GM23338 (cell line): ENCODE data around the gene MAPK14. TPM values are rescaled to one million over a fixed set of nuclear protein-coding genes. Genes with fewer than 3 reads are reported as not detected.

Experiments
- ATAC-seq: fragments of 200-7000 bp; cut with Tn5 transposase; 3 replicates; pipeline ENCODE4 v1.9.1; 2020
- DNase-seq: peaks from one replicate; pipeline ENCODE4 v3.0.0-alpha.2; 2015; ENCODE audit warnings: low spot score
- H2AFZ ChIP-seq: fragments of 200-600 bp; sonication (generic); 2 replicates; pipeline ENCODE4 v1.8.0; 2016; ENCODE audit warnings: antibody characterized with exemption, mild to moderate bottlenecking, moderate library complexity
- H3F3A ChIP-seq: fragments of 200-600 bp; sonication (generic); replicated peaks from 2 replicates; pipeline ENCODE4 v1.8.0; 2017; ENCODE audit warnings: antibody characterized with exemption, mixed run types, low read depth
- H3K27ac ChIP-seq: fragments of 200-600 bp; sonication (generic); 2 replicates; pipeline ENCODE4 v1.6.1; 2016; ENCODE audit warnings: low read depth
- H3K27me3 ChIP-seq: fragments of 200-600 bp; sonication (generic); 2 replicates; pipeline ENCODE4 v1.8.0; 2016; ENCODE audit warnings: mild to moderate bottlenecking, mixed run types, moderate library complexity; ENCODE audit not compliant: insufficient read depth
- H3K36me3 ChIP-seq: fragments of 200-600 bp; sonication (generic); 2 replicates; pipeline ENCODE4 v1.8.0; 2016; ENCODE audit warnings: mild to moderate bottlenecking; ENCODE audit not compliant: insufficient read depth
- H3K4me1 ChIP-seq: fragments of 200-600 bp; sonication (generic); 2 replicates; pipeline ENCODE4 v1.8.0; 2016; ENCODE audit warnings: mild to moderate bottlenecking, moderate library complexity; ENCODE audit not compliant: insufficient read depth
- H3K4me2 ChIP-seq: fragments of 200-600 bp; sonication (generic); 2 replicates; pipeline ENCODE4 v1.7.1; 2017; ENCODE audit warnings: mixed run types
- H3K4me3 ChIP-seq: fragments of 200-600 bp; sonication (generic); 2 replicates; pipeline ENCODE4 v1.6.1; 2016; ENCODE audit warnings: mixed run types
- H3K79me2 ChIP-seq: fragments of 200-600 bp; sonication (generic); replicated peaks from 2 replicates; pipeline ENCODE4 v1.8.0; 2017; ENCODE audit warnings: mild to moderate bottlenecking; ENCODE audit not compliant: insufficient read depth
- H3K9me2 ChIP-seq: fragments of 200-600 bp; sonication (generic); 2 replicates; pipeline ENCODE4 v1.8.0; 2017; ENCODE audit not compliant: insufficient read depth
- H4K20me1 ChIP-seq: fragments of 200-600 bp; sonication (generic); replicated peaks from 2 replicates; pipeline ENCODE4 v1.8.0; 2017; ENCODE audit warnings: mild to moderate bottlenecking; ENCODE audit not compliant: insufficient read depth
- H3K27ac Mint-ChIP-seq: 2 replicates; pipeline ENCODE4 v1.8.0; 2020; ENCODE audit warnings: inconsistent platforms, mild to moderate bottlenecking, moderate library complexity, mixed read lengths
- H3K27me3 Mint-ChIP-seq: 3 replicates; pipeline ENCODE4 v1.8.0; 2022; ENCODE audit warnings: low read depth, mild to moderate bottlenecking, moderate library complexity, mixed read lengths, inconsistent platforms; ENCODE audit not compliant: insufficient read depth, poor library complexity
- H3K36me3 Mint-ChIP-seq: 3 replicates; pipeline ENCODE4 v1.8.0; 2021; ENCODE audit warnings: low read depth, mild to moderate bottlenecking, inconsistent platforms, moderate library complexity, mixed read lengths
- H3K4me1 Mint-ChIP-seq: 3 replicates; pipeline ENCODE4 v1.8.0; 2020; ENCODE audit warnings: mild to moderate bottlenecking, inconsistent platforms, mixed read lengths
- H3K4me3 Mint-ChIP-seq: 3 replicates; pipeline ENCODE4 v1.8.0; 2021; ENCODE audit warnings: moderate library complexity, mild to moderate bottlenecking, inconsistent platforms, mixed read lengths
- H3K9me3 Mint-ChIP-seq: 3 replicates; pipeline ENCODE4 v1.8.0; 2020; ENCODE audit warnings: moderate library complexity, mild to moderate bottlenecking, inconsistent platforms, mixed read lengths
- CREB1 ChIP-seq: fragments of 250-450 bp; sonication (Bioruptor Pico); IDR thresholded peaks from 2 replicates; pipeline ENCODE4 v1.5.0; 2020; ENCODE audit warnings: low read depth, mild to moderate bottlenecking, moderate library complexity
- EZH2 ChIP-seq: fragments of 200-600 bp; sonication (generic); IDR thresholded peaks from one replicate; pipeline ENCODE4 v1.8.0; 2017; ENCODE audit warnings: antibody characterized with exemption, mild to moderate bottlenecking, low read depth; ENCODE audit not compliant: unreplicated experiment
- JUNB ChIP-seq: IDR thresholded peaks from one replicate; pipeline ENCODE4 v1.6.1; 2016; ENCODE audit warnings: antibody characterized with exemption; ENCODE audit not compliant: unreplicated experiment
- POLR2AphosphoS5 ChIP-seq: IDR thresholded peaks from 2 replicates; pipeline ENCODE4 v1.6.1; 2016; ENCODE audit warnings: antibody characterized with exemption, low read depth
- STAT1 ChIP-seq: IDR thresholded peaks from one replicate; pipeline ENCODE4 v1.6.1; 2016; ENCODE audit warnings: antibody characterized with exemption; ENCODE audit not compliant: unreplicated experiment
- ZNF114 ChIP-seq: fragments of 250-450 bp; sonication (Bioruptor Pico); IDR thresholded peaks from 2 replicates; pipeline ENCODE4 v1.5.0; 2020; ENCODE audit warnings: mild to moderate bottlenecking, moderate library complexity
- ZNF331 ChIP-seq: fragments of 250-450 bp; sonication (Bioruptor Pico); IDR thresholded peaks from 2 replicates; pipeline ENCODE4 v1.5.0; 2020; ENCODE audit warnings: low read depth, mild to moderate bottlenecking, moderate library complexity
- polyA plus RNA-seq: library from polyadenylated mRNA; unstranded; fragments of >200 nt; fragmentation: Nextera tagmentation; extraction: Ambion mirVana; gene quantifications from 2 replicates; pipeline ENCODE4 v1.2.1, GENCODE V29; 2016
- total RNA-seq: library from RNA; depleted of rRNA; stranded (reverse); fragments of >200 nt; shearing (Covaris generic); gene quantifications from 2 replicates; pipeline ENCODE4 v1.2.3, GENCODE V29; 2014
- TF ChIP-seq, protein P1 (sequence below): IDR thresholded peaks from one replicate; pipeline ENCODE4 v1.6.1; 2018; ENCODE audit warnings: antibody characterized with exemption; ENCODE audit not compliant: unreplicated experiment
- TF ChIP-seq, protein P2 (sequence below): IDR thresholded peaks from 2 replicates; pipeline ENCODE4 v1.6.1; 2016; ENCODE audit warnings: antibody characterized with exemption
- TF ChIP-seq, protein P3 (sequence below), 2 experiments: fragments of 200-600 bp in 1 of 2; sonication (generic) in 1 of 2; conservative IDR thresholded peaks; 2 replicates each; pipeline versions ENCODE4 v1.5.1 to v1.6.1; 2016 to 2017; ENCODE audit warnings: antibody characterized with exemption in 2 of 2, low read depth in 2 of 2, mild to moderate bottlenecking in 2 of 2, moderate library complexity in 1 of 2

Gene MAPK14
- total and polyA plus RNA-seq, 2 experiments from 2014 or later, result 8.8 to 44.5 TPM

DNA sequence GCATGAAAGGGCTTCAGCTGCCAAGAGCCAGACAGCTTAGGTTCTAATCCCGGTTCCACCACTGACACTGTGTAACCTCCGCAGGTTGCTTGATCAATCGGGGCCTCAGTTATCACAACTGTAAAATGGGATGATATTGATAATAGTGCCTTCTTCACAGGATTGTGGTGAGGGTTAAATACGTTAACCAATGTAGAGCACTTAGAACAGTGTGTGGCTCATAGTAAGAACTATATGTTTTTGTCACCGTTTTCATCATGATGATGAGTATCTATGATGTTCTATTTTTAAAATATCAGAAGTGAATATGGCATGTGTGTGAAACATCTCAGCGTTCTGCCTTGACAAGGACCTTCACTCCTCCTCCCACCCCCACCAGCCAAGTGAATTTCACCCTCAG is 92.4 kb downstream of the MAPK14 start:
- Mint-ChIP-seq H3K4me1 (peaks cover 29% of the 10 kb centered on the region), H3K27ac (no peak overlapping the region), H3K36me3 (no peaks in the 10 kb centered on the region), H3K4me3 (no peak overlapping the region), H3K9me3 (no peaks in the 10 kb centered on the region), H3K27me3 (peaks cover 4% of the 10 kb centered on the region)
- H3K27ac ChIP-seq, result no peak overlapping the region
- H3F3A ChIP-seq, result no peaks in the 10 kb centered on the region
- H3K4me3 ChIP-seq, result no peak overlapping the region
- H3K9me2 ChIP-seq, result no peaks in the 10 kb centered on the region
- H2AFZ ChIP-seq, result no peak overlapping the region
- no peaks in the 10 kb centered on the region for H3K79me2 ChIP-seq
- H3K4me1 ChIP-seq, result peaks cover 12% of the 10 kb centered on the region
- H3K36me3 ChIP-seq, result no peaks in the 10 kb centered on the region
- no peak overlapping the region for H3K4me2 ChIP-seq
- ATAC-seq, result no peak
- TF ChIP-seq POLR2AphosphoS5 (no peak), JUNB (no peak), CREB1 (no peak), ZNF331 (CRISPR knock-in tag) (no peak)
- TF ChIP-seq, protein P1, sequence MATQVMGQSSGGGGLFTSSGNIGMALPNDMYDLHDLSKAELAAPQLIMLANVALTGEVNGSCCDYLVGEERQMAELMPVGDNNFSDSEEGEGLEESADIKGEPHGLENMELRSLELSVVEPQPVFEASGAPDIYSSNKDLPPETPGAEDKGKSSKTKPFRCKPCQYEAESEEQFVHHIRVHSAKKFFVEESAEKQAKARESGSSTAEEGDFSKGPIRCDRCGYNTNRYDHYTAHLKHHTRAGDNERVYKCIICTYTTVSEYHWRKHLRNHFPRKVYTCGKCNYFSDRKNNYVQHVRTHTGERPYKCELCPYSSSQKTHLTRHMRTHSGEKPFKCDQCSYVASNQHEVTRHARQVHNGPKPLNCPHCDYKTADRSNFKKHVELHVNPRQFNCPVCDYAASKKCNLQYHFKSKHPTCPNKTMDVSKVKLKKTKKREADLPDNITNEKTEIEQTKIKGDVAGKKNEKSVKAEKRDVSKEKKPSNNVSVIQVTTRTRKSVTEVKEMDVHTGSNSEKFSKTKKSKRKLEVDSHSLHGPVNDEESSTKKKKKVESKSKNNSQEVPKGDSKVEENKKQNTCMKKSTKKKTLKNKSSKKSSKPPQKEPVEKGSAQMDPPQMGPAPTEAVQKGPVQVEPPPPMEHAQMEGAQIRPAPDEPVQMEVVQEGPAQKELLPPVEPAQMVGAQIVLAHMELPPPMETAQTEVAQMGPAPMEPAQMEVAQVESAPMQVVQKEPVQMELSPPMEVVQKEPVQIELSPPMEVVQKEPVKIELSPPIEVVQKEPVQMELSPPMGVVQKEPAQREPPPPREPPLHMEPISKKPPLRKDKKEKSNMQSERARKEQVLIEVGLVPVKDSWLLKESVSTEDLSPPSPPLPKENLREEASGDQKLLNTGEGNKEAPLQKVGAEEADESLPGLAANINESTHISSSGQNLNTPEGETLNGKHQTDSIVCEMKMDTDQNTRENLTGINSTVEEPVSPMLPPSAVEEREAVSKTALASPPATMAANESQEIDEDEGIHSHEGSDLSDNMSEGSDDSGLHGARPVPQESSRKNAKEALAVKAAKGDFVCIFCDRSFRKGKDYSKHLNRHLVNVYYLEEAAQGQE, result no peak
- H4K20me1 ChIP-seq, result no peaks in the 10 kb centered on the region; the same call in 1 of the 2 replicates
- no peak for DNase-seq
- no peaks in the 10 kb centered on the region for H3K27me3 ChIP-seq

DNA sequence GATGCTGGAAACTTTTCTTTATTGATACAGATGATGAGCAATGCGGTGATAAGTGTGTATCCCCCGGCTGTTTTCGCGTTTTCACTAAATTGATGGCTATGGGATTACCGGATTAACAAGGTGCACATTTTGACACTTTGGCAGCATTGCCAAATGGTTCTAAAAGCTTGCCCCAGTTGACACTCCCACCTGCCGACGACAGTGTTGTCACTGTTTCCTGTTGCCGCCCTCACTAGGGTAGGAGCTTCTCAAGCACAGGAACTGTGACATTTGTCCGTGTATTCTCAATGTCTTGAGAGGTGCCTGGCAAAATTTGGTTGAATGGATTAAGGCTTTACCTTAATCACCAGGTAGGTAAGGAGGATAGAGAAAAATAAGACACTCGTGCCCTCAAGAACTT is 92.9 kb downstream of the MAPK14 start:
- Histone ChIP-seq H2AFZ (no peak overlapping the region), H3K4me2 (0 out of 2 replicates have a peak overlapping the region, but pooled peaks have one; percentile 50), H4K20me1 (no peaks in the 10 kb centered on the region; the same call in 1 of the 2 replicates), H3K27me3 (no peaks in the 10 kb centered on the region), H3K4me1 (peaks cover 12% of the 10 kb centered on the region), H3K27ac (0 out of 2 replicates have a peak overlapping the region, but pooled peaks have one; percentile 9), H3K36me3 (no peaks in the 10 kb centered on the region), H3K4me3 (no peak overlapping the region), H3K79me2 (no peaks in the 10 kb centered on the region), H3F3A (no peaks in the 10 kb centered on the region), H3K9me2 (no peaks in the 10 kb centered on the region)
- ATAC-seq, result no peak
- Mint-ChIP-seq H3K4me1 (peaks cover 28% of the 10 kb centered on the region), H3K27me3 (peaks cover 4% of the 10 kb centered on the region), H3K36me3 (no peaks in the 10 kb centered on the region), H3K4me3 (peak overlapping the region; percentile 22; the same call in 1 of the 3 replicates), H3K27ac (peak overlapping the region; percentile 45; the same call in 1 of the 2 replicates), H3K9me3 (no peaks in the 10 kb centered on the region)
- DNase-seq, result no peak
- TF ChIP-seq EZH2 (no peak), ZNF331 (CRISPR knock-in tag) (no peak), JUNB (no peak), ZNF114 (CRISPR knock-in tag) (no peak), STAT1 (no peak)
- TF ChIP-seq, protein P2, sequence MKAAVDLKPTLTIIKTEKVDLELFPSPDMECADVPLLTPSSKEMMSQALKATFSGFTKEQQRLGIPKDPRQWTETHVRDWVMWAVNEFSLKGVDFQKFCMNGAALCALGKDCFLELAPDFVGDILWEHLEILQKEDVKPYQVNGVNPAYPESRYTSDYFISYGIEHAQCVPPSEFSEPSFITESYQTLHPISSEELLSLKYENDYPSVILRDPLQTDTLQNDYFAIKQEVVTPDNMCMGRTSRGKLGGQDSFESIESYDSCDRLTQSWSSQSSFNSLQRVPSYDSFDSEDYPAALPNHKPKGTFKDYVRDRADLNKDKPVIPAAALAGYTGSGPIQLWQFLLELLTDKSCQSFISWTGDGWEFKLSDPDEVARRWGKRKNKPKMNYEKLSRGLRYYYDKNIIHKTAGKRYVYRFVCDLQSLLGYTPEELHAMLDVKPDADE, result no peak
- TF ChIP-seq, protein P1, result no peak
- TF ChIP-seq, protein P3, sequence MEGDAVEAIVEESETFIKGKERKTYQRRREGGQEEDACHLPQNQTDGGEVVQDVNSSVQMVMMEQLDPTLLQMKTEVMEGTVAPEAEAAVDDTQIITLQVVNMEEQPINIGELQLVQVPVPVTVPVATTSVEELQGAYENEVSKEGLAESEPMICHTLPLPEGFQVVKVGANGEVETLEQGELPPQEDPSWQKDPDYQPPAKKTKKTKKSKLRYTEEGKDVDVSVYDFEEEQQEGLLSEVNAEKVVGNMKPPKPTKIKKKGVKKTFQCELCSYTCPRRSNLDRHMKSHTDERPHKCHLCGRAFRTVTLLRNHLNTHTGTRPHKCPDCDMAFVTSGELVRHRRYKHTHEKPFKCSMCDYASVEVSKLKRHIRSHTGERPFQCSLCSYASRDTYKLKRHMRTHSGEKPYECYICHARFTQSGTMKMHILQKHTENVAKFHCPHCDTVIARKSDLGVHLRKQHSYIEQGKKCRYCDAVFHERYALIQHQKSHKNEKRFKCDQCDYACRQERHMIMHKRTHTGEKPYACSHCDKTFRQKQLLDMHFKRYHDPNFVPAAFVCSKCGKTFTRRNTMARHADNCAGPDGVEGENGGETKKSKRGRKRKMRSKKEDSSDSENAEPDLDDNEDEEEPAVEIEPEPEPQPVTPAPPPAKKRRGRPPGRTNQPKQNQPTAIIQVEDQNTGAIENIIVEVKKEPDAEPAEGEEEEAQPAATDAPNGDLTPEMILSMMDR (conservative IDR thresholded peaks at IDR 0.05; ENCODE audit: low read depth in 2 of 2), result no peak
